Body of pancreas (tissue), 4 donors: ENCODE measurements around the gene JAG2. TPM values are rescaled to one million over a fixed set of nuclear protein-coding genes. Genes with fewer than 3 reads are reported as not detected.

ENCODE experiments used
- ATAC-seq: fragments of 150-250 bp; one replicate; pipeline ENCODE4 v1.9.1; 2016
- DNase-seq, 4 donors: peaks; one replicate each; pipeline ENCODE4 v3.0.0-alpha.2; 2019
- H3K27ac ChIP-seq, 4 donors: fragments of 200-600 bp; sonication (generic); 1 replicate in 3 of 4; 2 replicates in 1 of 4; pipeline versions ENCODE4 v1.5.1 to v1.6.1; 2016 to 2019; ENCODE audit warnings: mild to moderate bottlenecking in 1 of 4, mixed read lengths in 1 of 4, moderate library complexity in 1 of 4
- H3K27me3 ChIP-seq, 2 donors: fragments of 200-600 bp; sonication (generic); one replicate each; pipeline ENCODE4 v1.6.0; 2016; ENCODE audit warnings: mild to moderate bottlenecking in 1 of 2
- H3K36me3 ChIP-seq, 2 donors: fragments of 200-600 bp; sonication (generic); replicated peaks in 1 of 2; 2 replicates each; pipeline ENCODE4 v1.5.1; 2016; ENCODE audit warnings: low read depth in 2 of 2; ENCODE audit not compliant: insufficient read depth in 1 of 2
- H3K4me1 ChIP-seq: fragments of 200-600 bp; sonication (generic); one replicate; pipeline ENCODE4 v1.6.0; 2016
- H3K4me3 ChIP-seq, 2 donors: fragments of 200-600 bp; sonication (generic); 1 replicate in 1 of 2; 2 replicates in 1 of 2; pipeline ENCODE4 v1.5.1; 2016 to 2019
- H3K9me3 ChIP-seq, 3 donors: fragments of 200-600 bp; sonication (generic); 1 replicate in 2 of 3; 2 replicates in 1 of 3; pipeline ENCODE4 v1.5.1; 2016
- CTCF ChIP-seq, 7 experiments: fragments of 450-650 bp in 4 of 7; fragments of 200-600 bp in 3 of 7; sonication (generic) in 3 of 7; IDR thresholded peaks; one replicate each; pipeline ENCODE4 v1.5.1; 2016 to 2019; ENCODE audit warnings: antibody characterized with exemption in 7 of 7
- POLR2A ChIP-seq, 3 donors: fragments of 450-650 bp; IDR thresholded peaks; one replicate each; pipeline ENCODE4 v1.6.1; 2016; ENCODE audit warnings: antibody characterized with exemption in 3 of 3, mild to moderate bottlenecking in 2 of 3
- WGBS, 2 donors: methylation state at CpG; one replicate each; pipeline ENCODE4 v1.1.5; 2017; 5-methylcytosine and 5-hydroxymethylcytosine counted together
- intact Hi-C: fragments of 100-400 bp; cut with DNase I; formaldehyde crosslinking; loops from one replicate; pipeline ENCODE4 v1.15.1; 2023
- total RNA-seq, 2 donors: library from RNA; depleted of rRNA; stranded (reverse); fragments of >200 nt; gene quantifications; one replicate each; pipeline ENCODE4 v1.1.0, GENCODE V29; 2016

Gene JAG2
- total RNA-seq, 2 donors from 2014 or later: 13.5 to 36.3 TPM

- Histone ChIP-seq H3K36me3 (no peaks in the 10 kb centered on the region), H3K27ac (no peak overlapping the region), H3K27me3 (no peaks in the 10 kb centered on the region), H3K4me1 (peaks cover 25% of the 10 kb centered on the region), H3K4me3 (no peak overlapping the region), H3K9me3 (no peaks in the 10 kb centered on the region)
- DNase-seq (no peak), ATAC-seq (no peak)
- intact Hi-C loops: no loop called here
- TF ChIP-seq CTCF (IDR thresholded peaks at IDR 0.05): no peak
- no peak for TF ChIP-seq POLR2A (IDR thresholded peaks at IDR 0.05)
- 67 to 84% methylated on average over 7 to 9 of the region's 9 CpGs for WGBS, 2 donors
These were observed 15.9 kb upstream of the JAG2 start for GRCh38 chr14:105184461-105184860.

GRCh38 chr14:105182296-105183020 is 13.9 kb upstream of the JAG2 start:
- TF ChIP-seq POLR2A (IDR thresholded peaks at IDR 0.05): no peak
- no peak for TF ChIP-seq CTCF (IDR thresholded peaks at IDR 0.05)
- intact Hi-C loops: no loop called here
- Histone ChIP-seq H3K4me3 (no peak overlapping the region), H3K4me1 (peaks cover 34% of the 10 kb centered on the region), H3K27me3 (no peaks in the 10 kb centered on the region), H3K36me3 (no peaks in the 10 kb centered on the region), H3K9me3 (no peaks in the 10 kb centered on the region), H3K27ac (peak overlapping the region in 1 of 4 donors; percentile 8)
- WGBS, 2 donors: 79 to 88% methylated on average over 6 to 25 of the region's 25 CpGs
- no peak for DNase-seq
- no peak for ATAC-seq

DNA sequence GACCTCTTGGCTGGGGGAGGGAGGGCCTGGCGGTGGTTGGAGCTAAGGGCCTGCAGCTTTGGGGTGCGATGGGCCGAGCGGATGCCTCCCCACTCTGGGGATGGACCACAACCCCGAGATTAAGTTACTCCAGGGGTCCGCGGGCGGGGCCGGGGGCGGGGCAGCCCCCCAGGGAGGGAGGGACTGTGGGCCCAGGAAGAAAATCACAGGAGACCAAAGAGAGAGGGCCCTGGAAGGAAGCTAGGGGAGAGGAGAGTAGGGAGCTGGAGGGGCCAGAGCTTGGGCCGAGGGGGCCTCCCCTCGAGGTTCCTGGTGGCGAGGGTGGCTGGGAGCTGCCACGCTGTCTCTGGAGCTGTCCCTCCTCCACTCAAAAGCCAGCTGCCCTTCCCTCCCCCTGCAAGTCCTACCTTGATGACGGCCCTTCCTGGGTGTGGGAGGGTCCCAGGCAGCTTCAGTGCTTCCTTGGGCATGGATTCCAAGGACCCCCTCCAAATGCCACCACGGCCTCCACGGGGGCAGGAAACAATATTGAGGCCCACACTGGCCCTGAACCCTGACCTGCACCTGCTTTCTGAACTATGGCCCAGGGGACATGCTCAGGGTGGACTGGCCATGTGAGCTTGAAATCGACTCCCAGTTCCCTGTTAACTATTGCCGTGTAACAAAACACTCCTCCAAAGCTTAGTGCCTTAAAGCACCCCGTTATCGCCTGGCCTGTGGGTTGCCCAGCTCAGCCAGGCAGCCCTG is 13.1 kb upstream of the JAG2 start:
- DNase-seq: no peak
- no peak for TF ChIP-seq CTCF (IDR thresholded peaks at IDR 0.05)
- TF ChIP-seq POLR2A (IDR thresholded peaks at IDR 0.05): no peak
- Histone ChIP-seq H3K4me3 (no peak overlapping the region), H3K4me1 (peaks cover 41% of the 10 kb centered on the region), H3K9me3 (no peaks in the 10 kb centered on the region), H3K27ac (peak overlapping the region in 3 of 4 donors; percentile 26 to 68 (median 53)), H3K27me3 (no peaks in the 10 kb centered on the region), H3K36me3 (no peaks in the 10 kb centered on the region)
- intact Hi-C loops: no loop called here
- WGBS, 2 donors: 45 to 46% methylated on average over 14 to 18 of the region's 21 CpGs
- no peak for ATAC-seq

DNA sequence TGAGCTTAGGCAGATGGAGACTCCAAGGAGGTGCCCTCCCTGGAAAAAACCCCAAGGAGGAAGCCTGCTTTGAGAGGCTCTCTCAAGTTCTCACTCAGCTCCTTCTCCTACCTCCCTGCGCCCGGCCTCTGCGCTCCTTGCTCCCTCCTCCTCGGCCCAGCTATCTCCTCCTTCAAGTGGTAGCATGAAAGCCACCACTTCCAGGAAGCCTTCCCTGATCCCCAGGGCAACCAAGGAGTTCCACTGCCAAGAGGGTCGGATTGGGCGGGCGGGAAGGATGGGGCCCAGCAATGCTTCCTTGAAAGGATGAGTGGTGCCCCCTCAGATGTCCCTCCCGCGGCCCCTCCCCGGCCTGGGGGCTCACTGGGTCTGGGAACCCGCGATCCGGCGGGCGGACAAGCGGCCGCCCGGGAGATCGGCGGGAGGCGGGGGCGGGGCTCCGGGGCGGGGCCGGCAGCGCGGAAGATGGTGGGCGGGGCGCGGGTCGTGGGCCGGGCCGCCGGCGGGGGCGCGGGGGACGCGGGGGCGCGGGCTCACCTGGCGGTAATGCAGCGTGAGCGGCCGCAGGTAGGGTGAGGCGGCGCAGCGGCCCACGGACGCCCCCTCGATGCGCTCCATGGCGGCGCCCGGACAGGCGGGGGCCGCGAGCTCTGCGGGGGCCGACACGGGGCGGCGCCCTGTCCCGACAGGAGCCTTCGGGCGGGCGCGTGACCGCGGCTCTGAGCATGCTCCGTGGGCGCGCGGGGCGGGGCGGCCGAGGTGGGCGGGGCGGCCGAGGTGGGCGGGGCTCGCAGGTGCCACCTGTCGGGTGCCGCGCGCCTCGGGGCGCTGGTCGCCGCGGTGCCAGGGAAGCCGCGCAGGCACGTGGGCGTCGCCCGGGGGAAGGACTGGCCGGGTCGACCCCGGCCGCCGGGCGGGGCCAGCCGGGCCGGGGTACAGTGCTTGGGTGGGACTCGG is 12.3 kb upstream of the JAG2 start, which contains the start of gene NUDT14:
Gene NUDT14 (minus strand): TSS at position 721 of the 957 bp plus-strand sequence. CDS start 103 bp downstream, at position 618.
- TF ChIP-seq POLR2A (IDR thresholded peaks at IDR 0.05) (no peak), CTCF (IDR thresholded peaks at IDR 0.05) (peak in 1 of 7 experiments; percentile 4)
- H3K27me3 ChIP-seq: no peaks in the 10 kb centered on the region
- WGBS, 2 donors: 1 to 2% methylated on average over 6 to 32 of the region's 106 CpGs
- intact Hi-C loops: no loop called here
- H3K4me3 ChIP-seq: peak within 1 kb of the TSS in 1 of 2 donors; percentile 18
- DNase-seq (peak; percentile 86 to 92 (median 89)), ATAC-seq (peak; percentile 89)
- H3K36me3 ChIP-seq: no peaks in the 10 kb centered on the region
- peaks cover 50% of the 10 kb centered on the region for H3K4me1 ChIP-seq
- peak within 1 kb of the TSS; percentile 53 to 68 (median 66) for H3K27ac ChIP-seq
- H3K9me3 ChIP-seq: no peaks in the 10 kb centered on the region
